K562 (cell line): ENCODE data around the gene OTOGL. TPM values are rescaled to one million over a fixed set of nuclear protein-coding genes. Genes with fewer than 3 reads are reported as not detected.

Experiments used
- ATAC-seq: fragments of 200-7000 bp; cut with Tn5 transposase; 3 replicates; pipeline ENCODE4 v1.9.1; 2020; ENCODE audit warnings: moderate library complexity
- BruUV-seq: library from RNA; stranded (reverse); fragments of 400-500 nt; replicated peaks from 2 replicates; lab custom pipeline; 2021; lab: Mats Ljungman, UMichigan
- CTCF ChIA-PET: fragments of 300-600 bp; formaldehyde crosslinking; extraction: SDS; loops from one replicate; lab custom pipeline; 2021; ENCODE audit warnings: low intra/inter-chr PET ratio; lab: Yijun Ruan, JAX
- POLR2A ChIA-PET: fragments of 300-600, 350-650 bp; sonication (Branson Sonifier 250); formaldehyde crosslinking; extraction: SDS; loops from one replicate; lab custom pipeline; 2021; ENCODE audit warnings: antibody characterized with exemption, inconsistent platforms; lab: Yijun Ruan, JAX
- DNase-seq, 4 experiments: peaks; one replicate each; pipeline versions ENCODE4 v3.0.0 to v3.0.0-alpha.2; 2011 to 2018; ENCODE audit warnings: low spot score in 3 of 4, mixed read lengths in 3 of 4; ENCODE audit errors: extremely low read depth in 1 of 4
- FAIRE-seq: peaks from 2 replicates; lab custom pipeline; 2011; peaks lifted over from hg19 to GRCh38; lab: Jason Lieb, UNC
- H2AFZ ChIP-seq: 2 replicates; pipeline ENCODE4 v1.6.0; 2011; ENCODE audit warnings: low read depth, low read length, control low read depth, inconsistent platforms
- H3K27ac ChIP-seq: fragments of 200-600 bp; 3 replicates; pipeline ENCODE4 v1.8.0; 2011; ENCODE audit warnings: low read depth, mild to moderate bottlenecking, control low read depth, inconsistent platforms, low read length, moderate library complexity, mixed read lengths; ENCODE audit errors: extremely low read depth
- H3K27me3 ChIP-seq, 2 experiments: fragments of 300-600 bp in 1 of 2; 2 replicates in 1 of 2; 3 replicates in 1 of 2; pipeline versions ENCODE4 v1.6.0 to v1.8.0; 2011; ENCODE audit warnings: inconsistent platforms in 2 of 2, low read length in 2 of 2, mild to moderate bottlenecking in 1 of 2, mixed read lengths in 1 of 2, moderate library complexity in 1 of 2; ENCODE audit not compliant: control insufficient read depth in 2 of 2, insufficient read depth in 2 of 2
- H3K36me3 ChIP-seq: fragments of 300-600 bp; 3 replicates; pipeline ENCODE4 v1.8.0; 2011; ENCODE audit warnings: mild to moderate bottlenecking, low read length, inconsistent platforms; ENCODE audit not compliant: control insufficient read depth, insufficient read depth
- H3K4me1 ChIP-seq, 2 experiments: fragments of 200-600 bp in 1 of 2; replicated peaks in 1 of 2; 2 replicates in 1 of 2; 3 replicates in 1 of 2; pipeline versions ENCODE4 v1.5.1 to v1.8.0; 2011; ENCODE audit warnings: inconsistent platforms in 2 of 2, low read length in 2 of 2, mild to moderate bottlenecking in 1 of 2, mixed read lengths in 1 of 2, moderate library complexity in 1 of 2; ENCODE audit not compliant: control insufficient read depth in 2 of 2, insufficient read depth in 2 of 2
- H3K4me2 ChIP-seq: 2 replicates; pipeline ENCODE4 v1.6.1; 2011; ENCODE audit warnings: low read length, control low read depth, inconsistent platforms, mixed read lengths; ENCODE audit not compliant: insufficient read depth
- H3K4me3 ChIP-seq: fragments of 200-600 bp; sonication (generic), shearing (Covaris generic); 2 replicates; pipeline ENCODE4 v1.5.1; 2016; ENCODE audit warnings: control low read depth, inconsistent platforms
- H3K79me2 ChIP-seq: fragments of 200-600 bp; 3 replicates; pipeline ENCODE4 v1.8.0; 2011; ENCODE audit warnings: low read length, inconsistent platforms; ENCODE audit not compliant: control insufficient read depth, insufficient read depth
- H3K9ac ChIP-seq, 2 experiments: 2 replicates each; pipeline versions ENCODE4 v1.6.0 to v1.6.1; 2011; ENCODE audit warnings: low read depth in 2 of 2, low read length in 2 of 2, control low read depth in 1 of 2, inconsistent platforms in 1 of 2, mild to moderate bottlenecking in 1 of 2, mixed read lengths in 1 of 2; ENCODE audit not compliant: insufficient read depth in 1 of 2
- H3K9me1 ChIP-seq: one replicate; pipeline ENCODE4 v1.6.0; 2011; ENCODE audit warnings: inconsistent platforms, mild to moderate bottlenecking, low read length, moderate library complexity; ENCODE audit not compliant: control insufficient read depth, insufficient read depth
- H3K9me3 ChIP-seq: replicated peaks from 2 replicates; pipeline ENCODE4 v1.5.1; 2011; ENCODE audit warnings: low read depth, low read length, inconsistent platforms; ENCODE audit not compliant: control insufficient read depth, insufficient read depth
- H4K20me1 ChIP-seq: replicated peaks from 2 replicates; pipeline ENCODE4 v1.6.1; 2011; ENCODE audit warnings: low read length, inconsistent platforms, mixed read lengths; ENCODE audit not compliant: control insufficient read depth, insufficient read depth
- FOXM1 ChIP-seq, 2 experiments: fragments of 450-650 bp in 1 of 2; sonication (generic) in 1 of 2; formaldehyde crosslinking in 1 of 2; IDR thresholded peaks; 2 replicates each; pipeline versions ENCODE4 v1.6.1 to v1.9.0; 2017 to 2022; ENCODE audit warnings: low read depth in 2 of 2, mild to moderate bottlenecking in 2 of 2, missing genetic modification reagents in 1 of 2, moderate library complexity in 1 of 2
- FUS ChIP-seq: fragments of 200-400 bp; formaldehyde crosslinking; optimal IDR thresholded peaks from 2 replicates; pipeline ENCODE3; 2017; ENCODE audit warnings: low read depth, low read length
- GTF2F1 ChIP-seq: IDR thresholded peaks from 2 replicates; pipeline ENCODE4 v1.6.1; 2011; ENCODE audit warnings: low read depth, low read length, improper control_type of control experiment
- KLF1 ChIP-seq: fragments of 450-650 bp; IDR thresholded peaks from 2 replicates; pipeline ENCODE4 v1.6.1; 2016; ENCODE audit warnings: missing genetic modification characterization, missing compliant biosample characterization
- MEF2D ChIP-seq: conservative IDR thresholded peaks from 2 replicates; pipeline ENCODE4 v1.6.1; 2016; ENCODE audit warnings: low read depth, missing genetic modification characterization, missing compliant biosample characterization
- PHF20 ChIP-seq: fragments of 450-650 bp; IDR thresholded peaks from 2 replicates; pipeline ENCODE4 v1.6.1; 2018; ENCODE audit not compliant: partially characterized antibody
- PURB ChIP-seq: sonication (generic); formaldehyde crosslinking; IDR thresholded peaks from 2 replicates; pipeline ENCODE4 v1.9.0; 2021; ENCODE audit warnings: low read depth, mild to moderate bottlenecking, missing genetic modification reagents
- ZNF197 ChIP-seq: fragments of 200-800 bp; sonication (Bioruptor generic); IDR thresholded peaks from 2 replicates; pipeline ENCODE4 v1.6.1; 2016; ENCODE audit warnings: low read depth, missing genetic modification characterization, missing compliant biosample characterization
- ZNF436 ChIP-seq: fragments of 250-450, 450-650 bp; sonication (Bioruptor Pico); formaldehyde crosslinking; IDR thresholded peaks from 2 replicates; pipeline ENCODE4 v1.7.0; 2020; ENCODE audit warnings: mild to moderate bottlenecking
- WGBS: fragments of 100-300 bp; shearing (Covaris generic); methylation state at CpG from one replicate; pipeline ENCODE4 v1.1.6; 2016; ENCODE audit warnings: low coverage, mixed read lengths; ENCODE audit not compliant: insufficient coverage; ENCODE audit errors: missing lambda C conversion rate; 5-methylcytosine and 5-hydroxymethylcytosine counted together
- in situ Hi-C: fragments of 300-500 bp; cut with MboI; formaldehyde crosslinking; loops from 4 replicates; pipeline ENCODE4 v1.15.0; 2018; ENCODE audit warnings: inconsistent platforms, mixed read lengths
- intact Hi-C: fragments of 100-400 bp; cut with micrococcal nuclease; formaldehyde crosslinking; loops from 2 replicates; pipeline ENCODE4 v1.14.2; 2022
- polyA plus RNA-seq, 8 experiments: library from polyadenylated mRNA; depleted of rRNA in 4 of 8; stranded (reverse) in 5 of 8; unstranded in 3 of 8; fragments of >200 nt; fragmentation: Nextera tagmentation in 2 of 8; fragmentation: Illumina TruSeq in 1 of 8; extraction: Ambion mirVana in 2 of 8; extraction: Trizol in 1 of 8; gene quantifications; 2 replicates each; pipeline versions ENCODE4 v1.2.1 to v1.2.3, GENCODE V29; 2011 to 2014; ENCODE audit warnings: inconsistent platforms in 1 of 8, missing spikeins in 1 of 8
- total RNA-seq, 7 experiments: library from RNA; depleted of rRNA in 6 of 7; stranded (reverse); fragments of >200 nt in 6 of 7; fragmentation: Illumina TruSeq in 2 of 7; extraction: Trizol in 2 of 7; gene quantifications; 2 replicates each; pipeline versions ENCODE4 v1.2.1 to v1.2.3, GENCODE V29; 2011 to 2021; ENCODE audit warnings: low replicate concordance in 1 of 7
- TF ChIP-seq, protein P1 (sequence below): sonication (generic); formaldehyde crosslinking; IDR thresholded peaks from 2 replicates; pipeline ENCODE4 v1.9.0; 2022; ENCODE audit warnings: mild to moderate bottlenecking, missing genetic modification reagents
- TF ChIP-seq, protein P2 (sequence below): fragments of 200-400 bp; formaldehyde crosslinking; IDR thresholded peaks from 2 replicates; pipeline ENCODE4 v1.6.1; 2017; ENCODE audit warnings: mild to moderate bottlenecking, low read depth, low read length, moderate library complexity

The OTOGL gene
- total and polyA plus RNA-seq, 9 of the 15 experiments (the other 6 are each of a cell fraction or from before 2014, with no cell fraction given), result 0.02 to 0.03 TPM; not detected in 7

DNA sequence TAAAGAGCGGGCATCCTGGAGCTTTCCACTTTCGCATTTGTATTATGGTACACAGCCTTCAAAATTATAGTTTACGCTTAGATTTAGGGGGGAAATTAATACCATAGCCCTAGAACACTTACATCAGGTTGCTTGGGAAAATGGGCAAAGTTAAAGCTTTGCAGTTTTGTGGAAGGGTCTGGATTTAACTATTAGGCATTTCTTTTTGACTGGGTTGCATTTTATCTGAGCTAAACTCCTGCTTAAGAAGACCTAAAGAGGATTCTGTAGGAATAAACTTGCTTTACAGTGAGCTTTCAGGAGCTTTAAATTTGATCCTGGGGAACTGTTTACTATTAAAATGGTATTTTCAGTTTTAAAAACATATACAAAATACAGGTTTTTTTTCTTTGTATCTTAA, 301.9 kb downstream of the OTOGL start:
- no peak for TF ChIP-seq PURB
- no peak for TF ChIP-seq ZNF436 (CRISPR knock-in tag)
- TF ChIP-seq, protein P1, sequence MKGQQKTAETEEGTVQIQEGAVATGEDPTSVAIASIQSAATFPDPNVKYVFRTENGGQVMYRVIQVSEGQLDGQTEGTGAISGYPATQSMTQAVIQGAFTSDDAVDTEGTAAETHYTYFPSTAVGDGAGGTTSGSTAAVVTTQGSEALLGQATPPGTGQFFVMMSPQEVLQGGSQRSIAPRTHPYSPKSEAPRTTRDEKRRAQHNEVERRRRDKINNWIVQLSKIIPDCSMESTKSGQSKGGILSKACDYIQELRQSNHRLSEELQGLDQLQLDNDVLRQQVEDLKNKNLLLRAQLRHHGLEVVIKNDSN, result no peak
- no peak for TF ChIP-seq GTF2F1
- TF ChIP-seq, protein P2, sequence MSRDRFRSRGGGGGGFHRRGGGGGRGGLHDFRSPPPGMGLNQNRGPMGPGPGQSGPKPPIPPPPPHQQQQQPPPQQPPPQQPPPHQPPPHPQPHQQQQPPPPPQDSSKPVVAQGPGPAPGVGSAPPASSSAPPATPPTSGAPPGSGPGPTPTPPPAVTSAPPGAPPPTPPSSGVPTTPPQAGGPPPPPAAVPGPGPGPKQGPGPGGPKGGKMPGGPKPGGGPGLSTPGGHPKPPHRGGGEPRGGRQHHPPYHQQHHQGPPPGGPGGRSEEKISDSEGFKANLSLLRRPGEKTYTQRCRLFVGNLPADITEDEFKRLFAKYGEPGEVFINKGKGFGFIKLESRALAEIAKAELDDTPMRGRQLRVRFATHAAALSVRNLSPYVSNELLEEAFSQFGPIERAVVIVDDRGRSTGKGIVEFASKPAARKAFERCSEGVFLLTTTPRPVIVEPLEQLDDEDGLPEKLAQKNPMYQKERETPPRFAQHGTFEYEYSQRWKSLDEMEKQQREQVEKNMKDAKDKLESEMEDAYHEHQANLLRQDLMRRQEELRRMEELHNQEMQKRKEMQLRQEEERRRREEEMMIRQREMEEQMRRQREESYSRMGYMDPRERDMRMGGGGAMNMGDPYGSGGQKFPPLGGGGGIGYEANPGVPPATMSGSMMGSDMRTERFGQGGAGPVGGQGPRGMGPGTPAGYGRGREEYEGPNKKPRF, result no peak
- TF ChIP-seq FOXM1 (IDR thresholded peaks at IDR 0.05; ENCODE audit: low read depth), result no peak
- TF ChIP-seq FOXM1 (CRISPR knock-in tag; IDR thresholded peaks at IDR 0.05; ENCODE audit: low read depth), result no peak
- TF ChIP-seq ZNF197 (CRISPR knock-in tag), result no peak
- TF ChIP-seq FUS, result no peak
- TF ChIP-seq MEF2D (tag), result no peak
- no peak for TF ChIP-seq PHF20
- no peak for TF ChIP-seq KLF1 (tag)
- Histone ChIP-seq H3K4me1 (no peaks in the 10 kb centered on the region), H3K9me3 (no peaks in the 10 kb centered on the region; the same call in 1 of the 2 replicates), H3K9ac (no peak overlapping the region), H3K4me2 (no peak overlapping the region), H3K27me3 (no peaks in the 10 kb centered on the region), H4K20me1 (no peaks in the 10 kb centered on the region), H3K9me1 (no peaks in the 10 kb centered on the region), H3K79me2 (no peaks in the 10 kb centered on the region), H3K4me3 (no peak overlapping the region), H3K36me3 (no peaks in the 10 kb centered on the region), H2AFZ (no peak overlapping the region), H3K27ac (no peak overlapping the region)
- intact Hi-C loops (no loop called here), in situ Hi-C loops (no loop called here)
- no peak for DNase-seq
- POLR2A ChIA-PET, result no interaction called here
- no peak for FAIRE-seq
- CTCF ChIA-PET, result no interaction called here
- 0% methylated on average over 3 of the region's 3 CpGs for WGBS
- no TSS peak for BruUV-seq
- no peak for ATAC-seq
